IMR-90 (cell line): Measurements from ENCODE around the gene MYLK4. TPM values are rescaled to one million over a fixed set of nuclear protein-coding genes. Genes with fewer than 3 reads are reported as not detected.

Source experiments
- ATAC-seq: fragments of 200-7000 bp; cut with Tn5 transposase; 2 replicates; pipeline ENCODE4 v1.9.1; 2020; ENCODE audit warnings: low read depth, mild to moderate bottlenecking, moderate library complexity
- BruUV-seq: library from RNA; stranded (reverse); fragments of 400-500 nt; replicated peaks from 2 replicates; lab custom pipeline; 2021; lab: Mats Ljungman, UMichigan
- CTCF ChIA-PET: fragments of 300-600 bp; formaldehyde crosslinking; extraction: SDS; loops from one replicate; lab custom pipeline; 2021; ENCODE audit warnings: antibody characterized with exemption; lab: Yijun Ruan, JAX
- POLR2A ChIA-PET: fragments of 300-600 bp; sonication (Branson Sonifier 250); formaldehyde crosslinking; loops from one replicate; lab custom pipeline; 2022; ENCODE audit warnings: antibody characterized with exemption; ENCODE audit not compliant: unreplicated experiment; lab: Charles Lee
- DNase-seq: peaks from one replicate; pipeline ENCODE4 v3.0.0; 2013
- H2AFZ ChIP-seq: replicated peaks from 2 replicates; pipeline ENCODE3; 2013; ENCODE audit warnings: low read length, mild to moderate bottlenecking; ENCODE audit not compliant: poor library complexity
- H2AK5ac ChIP-seq: 2 replicates; pipeline ENCODE4 v1.6.1; 2013; ENCODE audit warnings: low read depth, low read length, inconsistent platforms
- H2AK9ac ChIP-seq: replicated peaks from 2 replicates; pipeline ENCODE3; 2013; ENCODE audit warnings: mild to moderate bottlenecking, low read depth, low read length, moderate library complexity; ENCODE audit not compliant: poor library complexity
- H2BK120ac ChIP-seq: 2 replicates; pipeline ENCODE4 v1.6.1; 2013; ENCODE audit warnings: low read depth, low read length, inconsistent platforms
- H2BK15ac ChIP-seq: 3 replicates; pipeline ENCODE4 v1.6.1; 2013; ENCODE audit warnings: low read depth, low read length, inconsistent platforms
- H2BK20ac ChIP-seq: 2 replicates; pipeline ENCODE4 v1.6.1; 2013; ENCODE audit warnings: low read depth, mild to moderate bottlenecking, inconsistent platforms, low read length, moderate library complexity
- H2BK5ac ChIP-seq: 2 replicates; pipeline ENCODE4 v1.6.1; 2013; ENCODE audit warnings: mild to moderate bottlenecking, low read depth, low read length, inconsistent platforms; ENCODE audit not compliant: poor library complexity, severe bottlenecking
- H3K14ac ChIP-seq: replicated peaks from 2 replicates; pipeline ENCODE4 v1.6.1; 2013; ENCODE audit warnings: low read depth, low read length, inconsistent platforms
- H3K18ac ChIP-seq: 2 replicates; pipeline ENCODE4 v1.6.1; 2013; ENCODE audit warnings: low read depth, low read length, control low read depth
- H3K23ac ChIP-seq: 2 replicates; pipeline ENCODE4 v1.6.1; 2013; ENCODE audit warnings: low read depth, low read length, inconsistent platforms
- H3K27ac ChIP-seq: 2 replicates; pipeline ENCODE4 v1.5.1; 2013; ENCODE audit warnings: mild to moderate bottlenecking, control low read depth, low read length; ENCODE audit not compliant: insufficient read depth
- H3K27me3 ChIP-seq: 2 replicates; pipeline ENCODE4 v1.6.1; 2013; ENCODE audit warnings: low read length; ENCODE audit not compliant: control insufficient read depth, insufficient read depth
- H3K36me3 ChIP-seq: 2 replicates; pipeline ENCODE4 v1.6.1; 2013; ENCODE audit warnings: low read length, mixed read lengths; ENCODE audit not compliant: control insufficient read depth, insufficient read depth
- H3K4ac ChIP-seq: 2 replicates; pipeline ENCODE4 v1.6.1; 2013; ENCODE audit warnings: low read depth, low read length, inconsistent platforms
- H3K4me1 ChIP-seq: 2 replicates; pipeline ENCODE4 v1.6.1; 2013; ENCODE audit warnings: low read length, mixed read lengths; ENCODE audit not compliant: control insufficient read depth, insufficient read depth
- H3K4me2 ChIP-seq: 2 replicates; pipeline ENCODE4 v1.6.1; 2013; ENCODE audit warnings: low read depth, mild to moderate bottlenecking, control low read depth, low read length, moderate library complexity
- H3K4me3 ChIP-seq: 2 replicates; pipeline ENCODE4 v1.5.1; 2013; ENCODE audit warnings: low read depth, mild to moderate bottlenecking, control low read depth, low read length, moderate library complexity; ENCODE audit not compliant: insufficient read depth
- H3K56ac ChIP-seq: 2 replicates; pipeline ENCODE4 v1.6.1; 2013; ENCODE audit warnings: low read length, inconsistent platforms; ENCODE audit not compliant: insufficient read depth; ENCODE audit errors: extremely low read depth
- H3K79me1 ChIP-seq, 2 experiments: 2 replicates each; pipeline ENCODE4 v1.6.1; 2013; ENCODE audit warnings: low read length in 2 of 2, inconsistent platforms in 1 of 2, low read depth in 1 of 2
- H3K9ac ChIP-seq: 2 replicates; pipeline ENCODE4 v1.6.1; 2013; ENCODE audit warnings: low read depth, low read length, control low read depth
- H3K9me1 ChIP-seq: 2 replicates; pipeline ENCODE4 v1.6.1; 2013; ENCODE audit warnings: low read length, inconsistent platforms; ENCODE audit not compliant: insufficient read depth
- H3K9me3 ChIP-seq: 2 replicates; pipeline ENCODE4 v1.6.1; 2013; ENCODE audit warnings: low read length; ENCODE audit not compliant: control insufficient read depth, insufficient read depth
- H4K20me1 ChIP-seq: 2 replicates; pipeline ENCODE4 v1.6.1; 2013; ENCODE audit warnings: low read length, inconsistent platforms; ENCODE audit not compliant: insufficient read depth
- H4K5ac ChIP-seq: 2 replicates; pipeline ENCODE4 v1.6.1; 2013; ENCODE audit warnings: mild to moderate bottlenecking, low read depth, low read length, control low read depth
- H4K8ac ChIP-seq, 2 experiments: 2 replicates each; pipeline ENCODE4 v1.6.1; 2013; ENCODE audit warnings: low read depth in 2 of 2, low read length in 2 of 2, control low read depth in 1 of 2, inconsistent platforms in 1 of 2
- H4K91ac ChIP-seq: 2 replicates; pipeline ENCODE4 v1.6.1; 2013; ENCODE audit warnings: low read depth, low read length, inconsistent platforms; ENCODE audit not compliant: insufficient read depth
- MAZ ChIP-seq: IDR thresholded peaks from 2 replicates; pipeline ENCODE4 v1.6.1; 2012; ENCODE audit warnings: low read depth, mild to moderate bottlenecking, low read length, improper control_type of control experiment, moderate library complexity, borderline replicate concordance
- MXI1 ChIP-seq: IDR thresholded peaks from 2 replicates; pipeline ENCODE4 v1.6.1; 2012; ENCODE audit warnings: low read depth, mild to moderate bottlenecking, low read length, moderate library complexity, borderline replicate concordance
- RAD21 ChIP-seq: IDR thresholded peaks from 2 replicates; pipeline ENCODE4 v1.6.1; 2012; ENCODE audit warnings: low read length, improper control_type of control experiment
- SMC3 ChIP-seq: fragments of 150-350 bp; IDR thresholded peaks from 2 replicates; pipeline ENCODE4 v1.6.1; 2016; ENCODE audit warnings: low read depth, mild to moderate bottlenecking, antibody characterized with exemption, low read length, moderate library complexity
- WGBS, 2 experiments: methylation state at CpG; one replicate each; pipeline versions ENCODE4 v1.1.5 to v1.1.7; 2013; ENCODE audit warnings: missing lambda C conversion rate in 2 of 2; ENCODE audit not compliant: insufficient read length in 1 of 2; ENCODE audit errors: extremely low coverage in 2 of 2; 5-methylcytosine and 5-hydroxymethylcytosine counted together
- dilution Hi-C: fragments of 300-500 bp; cut with HindIII; formaldehyde crosslinking; loops from one replicate; pipeline ENCODE4 v1.14.3; 2018; ENCODE audit warnings: low sequenced_read_pairs; ENCODE audit not compliant: unreplicated experiment
- in situ Hi-C: fragments of 300-500 bp; cut with MboI; formaldehyde crosslinking; loops from 3 replicates; pipeline ENCODE4 v1.14.3; 2019; ENCODE audit warnings: low sequenced_read_pairs, inconsistent platforms, mixed read lengths
- intact Hi-C: fragments of 100-400 bp; cut with micrococcal nuclease; formaldehyde crosslinking; loops from 2 replicates; pipeline ENCODE4 v1.10.0; 2022
- polyA plus RNA-seq, 3 experiments: library from polyadenylated mRNA; depleted of rRNA; stranded (reverse); fragments of >200 nt; gene quantifications; 2 replicates each; pipeline ENCODE4 v1.2.3, GENCODE V29; 2012; ENCODE audit warnings: low replicate concordance in 1 of 3
- total RNA-seq: library from RNA; depleted of rRNA; stranded (reverse); fragments of >200 nt; gene quantifications from 2 replicates; pipeline ENCODE4 v1.2.3, GENCODE V29; 2012
- TF ChIP-seq, protein P1 (sequence below): conservative IDR thresholded peaks from 2 replicates; pipeline ENCODE4 v1.5.1; 2012; ENCODE audit warnings: mild to moderate bottlenecking, low read depth, low read length, improper control_type of control experiment

Gene MYLK4
- total and polyA plus RNA-seq, 2 of the 4 experiments (the other 2 are of a cell fraction), result under 0.01 to 0.07 TPM

DNA sequence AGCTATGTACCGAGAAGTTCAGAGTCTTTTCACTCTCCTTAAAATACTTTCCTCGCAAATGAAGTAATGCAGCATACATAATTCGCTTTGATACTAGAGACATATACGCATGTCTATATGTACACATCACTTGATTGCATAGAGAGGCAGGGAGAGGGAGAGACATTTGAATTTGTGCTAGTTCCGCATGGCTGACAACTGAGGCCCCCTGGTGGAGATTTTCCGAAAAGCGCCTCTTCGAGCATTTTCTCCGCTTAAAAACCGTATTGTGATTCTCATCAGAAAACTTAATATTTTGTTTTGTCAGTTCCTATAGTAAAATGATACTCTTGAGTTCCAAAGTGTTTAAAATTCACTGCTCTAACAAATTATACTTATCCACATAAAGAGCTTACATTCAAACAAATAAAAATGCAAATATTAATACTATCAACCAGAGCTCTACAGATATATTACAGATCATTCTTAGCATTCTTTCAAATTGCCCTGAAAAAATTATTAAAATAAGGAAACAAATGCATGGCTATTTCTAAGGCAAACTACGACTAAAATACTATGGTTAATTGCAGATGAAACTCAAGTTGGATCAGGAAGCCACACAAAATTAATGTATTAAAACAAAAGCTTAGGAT lies 637 bp downstream of the MYLK4 start:
- H2AFZ ChIP-seq, result no peak overlapping the region

More for the DNA sequence above, 637 bp downstream of the MYLK4 start:
- in situ Hi-C loops (loop anchor here (10.0 kb wide), 1 partner anchor 1155 kb away; no protein-coding TSS in a partner anchor), dilution Hi-C loops (no loop called here), intact Hi-C loops (loop anchor here (2.0 kb wide), 1 partner anchor 1153 kb away; no protein-coding TSS in a partner anchor)
- Histone ChIP-seq H4K20me1 (no peaks in the 10 kb centered on the region), H3K27me3 (no peaks in the 10 kb centered on the region), H2BK5ac (no peak overlapping the region), H3K14ac (no peak overlapping the region), H2AK9ac (no peak overlapping the region), H3K9me3 (no peaks in the 10 kb centered on the region), H4K91ac (no peak overlapping the region), H3K4me3 (no peak overlapping the region), H3K18ac (no peak overlapping the region), H3K9ac (no peak overlapping the region), H3K9me1 (no peaks in the 10 kb centered on the region; the same call in 1 of the 2 replicates), H3K79me1 (no peaks in the 10 kb centered on the region), H3K56ac (no peak overlapping the region), H4K5ac (no peak overlapping the region), H3K36me3 (no peaks in the 10 kb centered on the region), H3K27ac (no peak overlapping the region), H3K4ac (no peak overlapping the region), H2BK20ac (no peak overlapping the region), H3K4me2 (no peak overlapping the region), H2BK120ac (no peak overlapping the region), H3K23ac (no peak overlapping the region), H4K8ac (no peak overlapping the region), H2AK5ac (no peak overlapping the region), H2BK15ac (no peak overlapping the region), H3K4me1 (peaks cover 4% of the 10 kb centered on the region; the same call in 1 of the 2 replicates)
- WGBS, 2 experiments, result no CpG with 5 or more reads among the region's 11 CpGs
- peak; percentile 83 for ATAC-seq
- CTCF ChIA-PET, result interaction anchor here (1.0 to 4.3 kb wide), 6 partner anchors 8 to 41 kb away, joined by 3 to 29 read pairs (median 6); no protein-coding TSS in a partner anchor
- POLR2A ChIA-PET, result no interaction called here
- no TSS peak for BruUV-seq
- peak; percentile 60 for DNase-seq
- TF ChIP-seq RAD21 (peak; percentile 59), SMC3 (peak; percentile 60), MXI1 (no peak), MAZ (no peak)
- TF ChIP-seq, protein P1, sequence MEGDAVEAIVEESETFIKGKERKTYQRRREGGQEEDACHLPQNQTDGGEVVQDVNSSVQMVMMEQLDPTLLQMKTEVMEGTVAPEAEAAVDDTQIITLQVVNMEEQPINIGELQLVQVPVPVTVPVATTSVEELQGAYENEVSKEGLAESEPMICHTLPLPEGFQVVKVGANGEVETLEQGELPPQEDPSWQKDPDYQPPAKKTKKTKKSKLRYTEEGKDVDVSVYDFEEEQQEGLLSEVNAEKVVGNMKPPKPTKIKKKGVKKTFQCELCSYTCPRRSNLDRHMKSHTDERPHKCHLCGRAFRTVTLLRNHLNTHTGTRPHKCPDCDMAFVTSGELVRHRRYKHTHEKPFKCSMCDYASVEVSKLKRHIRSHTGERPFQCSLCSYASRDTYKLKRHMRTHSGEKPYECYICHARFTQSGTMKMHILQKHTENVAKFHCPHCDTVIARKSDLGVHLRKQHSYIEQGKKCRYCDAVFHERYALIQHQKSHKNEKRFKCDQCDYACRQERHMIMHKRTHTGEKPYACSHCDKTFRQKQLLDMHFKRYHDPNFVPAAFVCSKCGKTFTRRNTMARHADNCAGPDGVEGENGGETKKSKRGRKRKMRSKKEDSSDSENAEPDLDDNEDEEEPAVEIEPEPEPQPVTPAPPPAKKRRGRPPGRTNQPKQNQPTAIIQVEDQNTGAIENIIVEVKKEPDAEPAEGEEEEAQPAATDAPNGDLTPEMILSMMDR, result peak; percentile 79
